ENCODE data around the gene PLEKHG5.

DNA sequence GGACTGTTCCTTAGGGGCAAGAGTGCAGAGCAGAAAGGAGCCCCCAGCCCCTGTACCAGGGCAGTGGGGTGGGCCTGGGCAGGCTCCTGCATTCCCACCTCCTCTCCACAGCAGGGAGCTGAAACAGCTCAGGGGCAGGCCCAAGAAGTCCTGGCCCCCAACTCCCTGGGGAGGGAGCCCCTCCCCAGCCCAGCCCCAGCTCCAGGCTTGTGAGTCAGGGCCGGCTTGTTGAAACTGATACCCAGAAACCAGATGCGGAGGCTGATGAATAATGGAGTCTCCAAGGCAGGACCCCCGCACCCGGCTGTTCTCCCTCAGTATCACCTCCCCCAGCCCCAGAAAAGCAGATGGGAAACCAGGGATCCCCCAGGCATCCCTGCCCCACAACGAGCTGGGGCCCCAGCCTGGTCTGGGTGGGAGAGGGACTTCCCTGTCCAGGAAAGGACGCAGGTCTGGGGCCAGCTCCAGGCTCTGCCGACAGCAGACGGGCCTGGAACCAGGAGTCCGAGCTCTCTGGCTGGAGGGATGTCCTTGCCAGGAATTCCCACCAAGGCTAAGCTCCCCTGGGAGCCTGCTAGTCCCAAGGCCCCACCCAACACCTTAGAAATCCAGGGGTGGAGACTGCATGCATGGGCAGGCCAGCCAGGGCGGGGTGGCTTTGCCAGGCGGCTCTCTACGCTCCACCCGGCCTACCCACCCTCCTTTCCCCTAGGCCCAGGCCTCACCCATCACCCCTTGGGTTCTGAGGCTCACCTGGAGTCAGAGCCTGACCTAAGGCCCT lies 2.7 kb downstream of the PLEKHG5 start:
- TF ChIP-seq, protein P1, sequence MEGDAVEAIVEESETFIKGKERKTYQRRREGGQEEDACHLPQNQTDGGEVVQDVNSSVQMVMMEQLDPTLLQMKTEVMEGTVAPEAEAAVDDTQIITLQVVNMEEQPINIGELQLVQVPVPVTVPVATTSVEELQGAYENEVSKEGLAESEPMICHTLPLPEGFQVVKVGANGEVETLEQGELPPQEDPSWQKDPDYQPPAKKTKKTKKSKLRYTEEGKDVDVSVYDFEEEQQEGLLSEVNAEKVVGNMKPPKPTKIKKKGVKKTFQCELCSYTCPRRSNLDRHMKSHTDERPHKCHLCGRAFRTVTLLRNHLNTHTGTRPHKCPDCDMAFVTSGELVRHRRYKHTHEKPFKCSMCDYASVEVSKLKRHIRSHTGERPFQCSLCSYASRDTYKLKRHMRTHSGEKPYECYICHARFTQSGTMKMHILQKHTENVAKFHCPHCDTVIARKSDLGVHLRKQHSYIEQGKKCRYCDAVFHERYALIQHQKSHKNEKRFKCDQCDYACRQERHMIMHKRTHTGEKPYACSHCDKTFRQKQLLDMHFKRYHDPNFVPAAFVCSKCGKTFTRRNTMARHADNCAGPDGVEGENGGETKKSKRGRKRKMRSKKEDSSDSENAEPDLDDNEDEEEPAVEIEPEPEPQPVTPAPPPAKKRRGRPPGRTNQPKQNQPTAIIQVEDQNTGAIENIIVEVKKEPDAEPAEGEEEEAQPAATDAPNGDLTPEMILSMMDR (IDR thresholded peaks at IDR 0.05): no peak
- TF ChIP-seq POLR2AphosphoS5 (IDR thresholded peaks at IDR 0.05) (no peak), POLR2A (IDR thresholded peaks at IDR 0.05) (no peak), EP300 (IDR thresholded peaks at IDR 0.05) (no peak)
